Measurements from ENCODE around the gene ZFP64. TPM values are rescaled to one million over a fixed set of nuclear protein-coding genes. Genes with fewer than 3 reads are reported as not detected.
"Not testable (repeated sequence)": the region's sequence is repeated elsewhere in the genome, so short reads cannot be mapped to it uniquely, and the experiment has no call there.

The ZFP64 gene
- polyA plus RNA-seq, 4 donors: 4.1 to 12.6 (median 7.5) TPM

DNA sequence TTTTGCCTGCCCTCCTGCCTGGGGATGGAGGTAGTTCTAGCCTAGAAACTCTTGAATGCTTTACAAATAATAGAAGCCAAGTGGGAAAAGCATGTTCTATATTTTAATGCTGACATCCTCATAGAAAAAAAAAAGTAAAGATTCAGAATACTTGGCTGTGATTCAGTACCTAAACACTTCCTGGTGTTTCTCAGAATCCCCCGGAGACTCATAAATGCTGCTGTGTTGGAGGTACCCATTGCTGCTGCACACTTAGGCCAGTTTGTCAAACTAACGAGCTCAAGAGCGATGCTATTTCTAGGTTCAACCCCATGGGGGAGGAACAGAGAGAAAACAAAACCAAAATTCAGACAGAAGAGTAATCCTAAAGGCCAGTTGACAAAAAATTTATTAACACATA, 38.8 kb upstream of the ZFP64 start:
- peak; percentile 17 to 37 for DNase-seq

DNA sequence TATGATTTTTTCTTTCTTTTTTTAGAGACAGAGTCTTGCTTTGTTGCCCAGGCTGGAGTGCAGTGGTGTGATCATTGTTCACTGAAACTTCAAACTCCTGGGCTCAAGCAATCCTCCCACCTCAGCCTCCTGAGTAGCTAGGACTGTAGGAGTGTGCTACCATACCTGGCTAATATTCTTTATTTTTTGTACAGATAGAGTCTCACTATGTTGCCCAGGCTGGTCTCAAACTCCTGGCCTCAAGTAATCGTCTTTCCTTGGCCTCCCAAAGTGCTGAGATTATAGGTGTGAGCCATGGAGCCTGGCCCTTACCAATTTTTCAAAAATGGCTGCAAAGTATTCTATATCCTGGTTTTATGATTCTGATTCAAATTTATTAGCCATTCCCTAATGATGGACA, 37.8 kb upstream of the ZFP64 start:
- peaks cover 0 to 13% (median 0%) of the 10 kb centered on the region in 3 donors for H3K4me1 ChIP-seq (ENCODE audit: control insufficient read depth in 3 of 3, insufficient read depth in 2 of 3, low read depth in 1 of 3, low read length in 2 of 3)
- not testable (repeated sequence) for H3K9me3 ChIP-seq (ENCODE audit: control insufficient read depth in 2 of 2, insufficient read depth in 1 of 2, low read depth in 1 of 2, low read length in 1 of 2); H3K27ac ChIP-seq (ENCODE audit: low read depth in 1 of 3, low read length in 2 of 3); FAIRE-seq; H3K36me3 ChIP-seq (ENCODE audit: control insufficient read depth in 3 of 3, insufficient read depth in 2 of 3, low read depth in 1 of 3, low read length in 3 of 3); H3K4me3 ChIP-seq (ENCODE audit: low read depth in 1 of 3, low read length in 3 of 3); DNase-seq; H3K27me3 ChIP-seq (ENCODE audit: control insufficient read depth in 3 of 3, insufficient read depth in 3 of 3, low read length in 3 of 3)
- 75 to 85% (median 79%) methylated on average over 1 of the region's 1 CpG for WGBS, 3 donors

More for the DNA sequence above, 38.8 kb upstream of the ZFP64 start:
- H3K27me3 ChIP-seq (ENCODE audit: control insufficient read depth in 3 of 3, insufficient read depth in 3 of 3, low read length in 3 of 3): no peaks in the 10 kb centered on the region
- peak overlapping the region in 1 of 3 donors; percentile 52 for H3K27ac ChIP-seq (ENCODE audit: low read depth in 1 of 3, low read length in 2 of 3)
- no peaks in the 10 kb centered on the region for H3K9me3 ChIP-seq (ENCODE audit: control insufficient read depth in 2 of 2, insufficient read depth in 1 of 2, low read depth in 1 of 2, low read length in 1 of 2)
- FAIRE-seq: no peak
- peaks cover 0 to 13% (median 0%) of the 10 kb centered on the region in 3 donors for H3K4me1 ChIP-seq (ENCODE audit: control insufficient read depth in 3 of 3, insufficient read depth in 2 of 3, low read depth in 1 of 3, low read length in 2 of 3)
- WGBS, 3 donors: 40 to 50% (median 48%) methylated on average over 3 of the region's 3 CpGs
- H3K36me3 ChIP-seq (ENCODE audit: control insufficient read depth in 3 of 3, insufficient read depth in 2 of 3, low read depth in 1 of 3, low read length in 3 of 3): no peaks in the 10 kb centered on the region
- no peak overlapping the region for H3K4me3 ChIP-seq (ENCODE audit: low read depth in 1 of 3, low read length in 3 of 3)

DNA sequence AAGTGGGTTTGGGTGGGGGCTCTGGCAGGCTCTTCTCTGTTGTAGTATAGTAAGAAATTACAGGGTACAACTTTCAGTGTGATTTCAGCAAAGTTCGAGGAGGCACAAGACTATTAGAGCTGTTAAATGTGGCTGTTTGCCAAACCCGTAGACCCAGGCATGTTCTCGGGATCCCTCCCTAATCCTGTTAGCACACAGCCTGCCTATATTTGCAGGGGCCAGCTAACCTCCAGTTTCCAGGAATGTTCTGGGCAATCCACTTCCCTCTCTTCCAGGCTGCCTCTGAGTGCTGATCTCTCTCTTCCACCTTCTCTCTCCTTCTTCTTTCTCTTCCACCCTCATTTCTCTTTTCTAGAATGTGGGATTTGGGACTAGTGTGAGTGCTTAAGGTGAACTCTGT, 34.8 kb upstream of the ZFP64 start:
- DNase-seq (no peak), FAIRE-seq (no peak)
- Histone ChIP-seq H3K36me3 (ENCODE audit: control insufficient read depth in 3 of 3, insufficient read depth in 2 of 3, low read depth in 1 of 3, low read length in 3 of 3) (no peaks in the 10 kb centered on the region), H3K4me3 (ENCODE audit: low read depth in 1 of 3, low read length in 3 of 3) (no peak overlapping the region), H3K9me3 (ENCODE audit: control insufficient read depth in 2 of 2, insufficient read depth in 1 of 2, low read depth in 1 of 2, low read length in 1 of 2) (peaks cover 0 to 3% of the 10 kb centered on the region in 2 donors), H3K4me1 (ENCODE audit: control insufficient read depth in 3 of 3, insufficient read depth in 2 of 3, low read depth in 1 of 3, low read length in 2 of 3) (peaks cover 0 to 13% (median 0%) of the 10 kb centered on the region in 3 donors), H3K27me3 (ENCODE audit: control insufficient read depth in 3 of 3, insufficient read depth in 3 of 3, low read length in 3 of 3) (no peaks in the 10 kb centered on the region), H3K27ac (ENCODE audit: low read depth in 1 of 3, low read length in 2 of 3) (no peak overlapping the region)
- WGBS, 3 donors: 24 to 40% (median 39%) methylated on average over 3 of the region's 3 CpGs

DNA sequence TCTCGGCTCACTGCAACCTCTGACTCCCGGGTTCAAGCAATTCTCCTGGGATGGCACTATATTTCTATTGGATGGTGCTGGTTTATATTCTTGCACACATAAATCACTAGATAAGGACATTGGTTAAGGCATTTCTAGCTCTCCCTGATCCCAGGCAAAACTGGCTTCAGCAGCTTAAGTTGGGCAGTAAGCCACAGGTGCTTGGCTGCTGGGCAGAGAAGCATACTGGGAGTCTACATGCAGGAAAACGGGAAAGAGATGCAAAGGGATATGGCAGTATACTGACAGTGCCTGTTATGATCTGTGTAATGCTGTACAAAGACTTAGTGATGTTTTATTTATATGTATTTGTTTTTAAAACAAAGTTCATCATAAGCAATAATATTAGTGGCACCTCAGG, 33.3 kb upstream of the ZFP64 start:
- Histone ChIP-seq H3K27me3 (ENCODE audit: control insufficient read depth in 3 of 3, insufficient read depth in 3 of 3, low read length in 3 of 3) (no peaks in the 10 kb centered on the region), H3K9me3 (ENCODE audit: control insufficient read depth in 2 of 2, insufficient read depth in 1 of 2, low read depth in 1 of 2, low read length in 1 of 2) (peaks cover 0 to 18% of the 10 kb centered on the region in 2 donors), H3K4me3 (ENCODE audit: low read depth in 1 of 3, low read length in 3 of 3) (no peak overlapping the region), H3K4me1 (ENCODE audit: control insufficient read depth in 3 of 3, insufficient read depth in 2 of 3, low read depth in 1 of 3, low read length in 2 of 3) (peaks cover 0 to 4% (median 0%) of the 10 kb centered on the region in 3 donors), H3K27ac (ENCODE audit: low read depth in 1 of 3, low read length in 2 of 3) (no peak overlapping the region), H3K36me3 (ENCODE audit: control insufficient read depth in 3 of 3, insufficient read depth in 2 of 3, low read depth in 1 of 3, low read length in 3 of 3) (no peaks in the 10 kb centered on the region)
- DNase-seq (no peak), FAIRE-seq (no peak)
- whole genome bisulfite sequencing, 3 donors: 47 to 64% (median 55%) methylated on average over 3 of the region's 3 CpGs

DNA sequence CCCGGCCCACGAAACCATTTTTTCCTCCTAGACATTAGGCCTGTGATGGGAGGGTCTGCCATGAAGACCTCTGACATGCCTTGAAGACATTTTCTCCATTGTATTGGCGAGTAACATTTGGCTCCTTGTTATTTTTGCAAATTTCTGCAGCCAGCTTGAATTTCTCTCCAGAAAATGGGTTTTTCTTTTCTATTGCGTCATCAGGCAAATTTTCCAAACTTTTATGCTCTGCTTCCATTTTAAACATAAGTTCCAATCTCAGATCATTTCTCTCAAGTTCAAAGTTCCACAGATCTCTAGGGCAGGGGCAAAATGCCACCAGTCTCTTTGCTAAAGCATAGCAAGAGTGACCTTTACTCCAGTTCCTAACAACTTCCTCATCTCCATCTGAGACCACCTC, 29.8 kb upstream of the ZFP64 start:
- not testable (repeated sequence) for DNase-seq; H3K4me3 ChIP-seq (ENCODE audit: low read depth in 1 of 3, low read length in 3 of 3); H3K27me3 ChIP-seq (ENCODE audit: control insufficient read depth in 3 of 3, insufficient read depth in 3 of 3, low read length in 3 of 3); H3K36me3 ChIP-seq (ENCODE audit: control insufficient read depth in 3 of 3, insufficient read depth in 2 of 3, low read depth in 1 of 3, low read length in 3 of 3); FAIRE-seq; H3K27ac ChIP-seq (ENCODE audit: low read depth in 1 of 3, low read length in 2 of 3); H3K4me1 ChIP-seq (ENCODE audit: control insufficient read depth in 3 of 3, insufficient read depth in 2 of 3, low read depth in 1 of 3, low read length in 2 of 3)
- H3K9me3 ChIP-seq (ENCODE audit: control insufficient read depth in 2 of 2, insufficient read depth in 1 of 2, low read depth in 1 of 2, low read length in 1 of 2): peaks cover 0 to 24% of the 10 kb centered on the region in 2 donors
- 91 to 93% (median 93%) methylated on average over 4 of the region's 4 CpGs for WGBS, 3 donors

DNA sequence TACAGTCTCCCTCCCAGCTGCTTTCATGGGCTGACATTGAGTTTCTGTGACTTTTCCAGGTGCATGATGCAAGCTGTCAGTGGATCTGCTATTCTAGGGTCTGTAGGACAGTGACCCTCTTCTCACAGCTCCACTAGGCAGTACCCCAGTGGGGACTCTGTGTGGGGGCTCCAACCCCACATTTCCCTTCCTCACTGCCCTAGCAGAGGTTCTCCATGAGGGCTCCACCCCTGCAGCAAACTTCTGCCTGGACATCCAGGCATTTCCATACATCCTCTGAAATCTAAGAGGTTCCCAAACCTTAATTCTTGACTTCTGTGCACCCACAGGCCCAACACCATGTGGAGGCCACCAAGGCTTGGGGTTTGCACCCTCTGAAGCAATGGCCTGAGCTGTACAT, 29.3 kb upstream of the ZFP64 start:
- H3K36me3 ChIP-seq (ENCODE audit: control insufficient read depth in 3 of 3, insufficient read depth in 2 of 3, low read depth in 1 of 3, low read length in 3 of 3); H3K27ac ChIP-seq (ENCODE audit: low read depth in 1 of 3, low read length in 2 of 3); H3K27me3 ChIP-seq (ENCODE audit: control insufficient read depth in 3 of 3, insufficient read depth in 3 of 3, low read length in 3 of 3); H3K4me1 ChIP-seq (ENCODE audit: control insufficient read depth in 3 of 3, insufficient read depth in 2 of 3, low read depth in 1 of 3, low read length in 2 of 3); DNase-seq; FAIRE-seq; H3K4me3 ChIP-seq (ENCODE audit: low read depth in 1 of 3, low read length in 3 of 3): not testable (repeated sequence)
- H3K9me3 ChIP-seq (ENCODE audit: control insufficient read depth in 2 of 2, insufficient read depth in 1 of 2, low read depth in 1 of 2, low read length in 1 of 2): peaks cover 0 to 24% of the 10 kb centered on the region in 2 donors

DNA sequence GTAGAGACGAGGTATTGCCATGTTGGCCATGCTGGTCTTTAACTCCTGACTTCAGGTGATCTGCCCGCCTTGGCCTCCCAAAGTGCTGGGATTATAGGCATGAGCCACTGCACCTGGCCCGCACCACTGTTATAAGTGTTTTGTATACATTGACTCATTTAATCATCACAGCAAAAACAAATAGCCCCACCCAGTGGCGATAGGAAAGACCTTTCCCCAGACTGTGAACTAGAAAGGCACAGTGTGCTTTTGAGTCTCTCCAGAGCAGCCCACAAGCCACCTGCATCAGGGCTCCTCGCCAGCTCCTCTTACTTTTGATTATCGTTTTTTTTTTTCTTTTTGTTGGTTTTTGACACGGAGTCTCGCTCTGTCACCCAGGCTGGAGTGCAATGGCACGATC, 27.9 kb upstream of the ZFP64 start:
- H3K9me3 ChIP-seq (ENCODE audit: control insufficient read depth in 2 of 2, insufficient read depth in 1 of 2, low read depth in 1 of 2, low read length in 1 of 2): peaks cover 0 to 24% of the 10 kb centered on the region in 2 donors
- FAIRE-seq: no peak
- no peak overlapping the region for H3K27ac ChIP-seq (ENCODE audit: low read depth in 1 of 3, low read length in 2 of 3)
- WGBS, 3 donors: 74 to 80% (median 79%) methylated on average over 9 of the region's 9 CpGs
- H3K4me3 ChIP-seq (ENCODE audit: low read depth in 1 of 3, low read length in 3 of 3): no peak overlapping the region
- H3K27me3 ChIP-seq (ENCODE audit: control insufficient read depth in 3 of 3, insufficient read depth in 3 of 3, low read length in 3 of 3): no peaks in the 10 kb centered on the region
- H3K4me1 ChIP-seq (ENCODE audit: control insufficient read depth in 3 of 3, insufficient read depth in 2 of 3, low read depth in 1 of 3, low read length in 2 of 3): no peaks in the 10 kb centered on the region
- H3K36me3 ChIP-seq (ENCODE audit: control insufficient read depth in 3 of 3, insufficient read depth in 2 of 3, low read depth in 1 of 3, low read length in 3 of 3): no peaks in the 10 kb centered on the region
- peak in 1 of 2 donors; percentile 13 for DNase-seq

DNA sequence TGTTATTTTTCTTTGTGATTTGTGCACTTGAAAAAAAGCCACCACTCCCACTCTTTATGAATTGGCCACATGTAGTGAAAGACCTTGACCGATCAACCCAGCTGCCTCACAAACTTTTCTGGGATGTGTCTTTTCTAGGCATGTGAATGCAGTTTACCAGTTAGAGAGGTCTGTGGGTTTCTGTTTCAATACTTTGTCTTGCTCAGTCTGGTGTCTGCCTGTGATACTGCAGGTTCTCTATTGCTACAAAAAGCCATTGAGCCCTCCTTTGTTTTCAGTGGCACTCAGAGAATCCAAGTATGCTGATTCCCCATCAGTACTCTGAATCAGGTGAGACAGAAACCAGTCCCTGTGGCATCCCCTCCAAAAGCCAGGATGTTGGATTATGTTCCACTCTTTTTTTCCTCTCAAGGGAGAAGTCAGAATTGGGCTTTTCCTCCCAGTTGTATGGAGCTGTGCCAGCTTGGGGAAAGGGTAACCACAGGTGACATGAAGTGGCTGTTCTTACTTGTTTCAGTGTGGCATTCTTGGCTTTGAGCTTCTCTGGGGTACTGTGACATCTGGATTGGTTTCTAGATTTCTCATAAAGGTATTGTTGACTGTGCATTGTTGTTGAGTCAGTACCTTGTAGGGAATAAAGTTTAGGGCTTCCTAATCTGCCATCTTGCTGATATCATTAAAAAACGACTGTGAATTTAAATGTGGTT, 26.3 kb upstream of the ZFP64 start:
- Histone ChIP-seq H3K4me1 (ENCODE audit: control insufficient read depth in 3 of 3, insufficient read depth in 2 of 3, low read depth in 1 of 3, low read length in 2 of 3) (no peaks in the 10 kb centered on the region), H3K9me3 (ENCODE audit: control insufficient read depth in 2 of 2, insufficient read depth in 1 of 2, low read depth in 1 of 2, low read length in 1 of 2) (peaks cover 0 to 30% of the 10 kb centered on the region in 2 donors), H3K27me3 (ENCODE audit: control insufficient read depth in 3 of 3, insufficient read depth in 3 of 3, low read length in 3 of 3) (no peaks in the 10 kb centered on the region), H3K27ac (ENCODE audit: low read depth in 1 of 3, low read length in 2 of 3) (no peak overlapping the region), H3K36me3 (ENCODE audit: control insufficient read depth in 3 of 3, insufficient read depth in 2 of 3, low read depth in 1 of 3, low read length in 3 of 3) (no peaks in the 10 kb centered on the region), H3K4me3 (ENCODE audit: low read depth in 1 of 3, low read length in 3 of 3) (no peak overlapping the region)
- FAIRE-seq: no peak
- DNase-seq: no peak
- 70 to 76% (median 70%) methylated on average over 2 of the region's 2 CpGs for WGBS, 3 donors

DNA sequence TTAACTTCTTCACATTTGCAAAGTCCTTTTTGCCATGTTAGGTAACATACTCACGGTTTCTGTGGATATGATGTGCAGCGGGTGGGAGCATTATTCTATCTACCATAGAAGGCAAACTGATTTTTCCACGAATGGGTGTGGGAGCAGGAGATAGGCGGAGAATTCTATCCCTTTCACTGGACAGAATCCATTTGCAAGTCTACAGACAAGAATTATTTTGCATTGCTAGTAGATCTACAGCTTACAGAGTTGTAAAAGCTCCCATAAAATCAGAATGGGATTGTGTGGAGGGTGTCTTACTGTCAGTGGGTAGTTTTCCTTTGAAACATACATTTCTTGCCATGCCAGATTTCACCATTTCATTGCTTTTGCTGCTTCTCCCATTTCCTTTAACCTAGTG, 22.4 kb upstream of the ZFP64 start:
- DNase-seq (no peak), FAIRE-seq (no peak)
- Histone ChIP-seq H3K4me3 (ENCODE audit: low read depth in 1 of 3, low read length in 3 of 3) (no peak overlapping the region), H3K27me3 (ENCODE audit: control insufficient read depth in 3 of 3, insufficient read depth in 3 of 3, low read length in 3 of 3) (no peaks in the 10 kb centered on the region), H3K4me1 (ENCODE audit: control insufficient read depth in 3 of 3, insufficient read depth in 2 of 3, low read depth in 1 of 3, low read length in 2 of 3) (no peaks in the 10 kb centered on the region), H3K36me3 (ENCODE audit: control insufficient read depth in 3 of 3, insufficient read depth in 2 of 3, low read depth in 1 of 3, low read length in 3 of 3) (no peaks in the 10 kb centered on the region), H3K27ac (ENCODE audit: low read depth in 1 of 3, low read length in 2 of 3) (no peak overlapping the region), H3K9me3 (ENCODE audit: control insufficient read depth in 2 of 2, insufficient read depth in 1 of 2, low read depth in 1 of 2, low read length in 1 of 2) (peaks cover 0 to 16% of the 10 kb centered on the region in 2 donors)
- WGBS, 3 donors: 69 to 83% (median 71%) methylated on average over 4 of the region's 4 CpGs

Measured in small intestine (tissue), 7 donors.